HCT116 (cell line): ENCODE data around the gene ZNF33A. TPM values are rescaled to one million over a fixed set of nuclear protein-coding genes. Genes with fewer than 3 reads are reported as not detected.
"Not testable (repeated sequence)": the region's sequence is repeated elsewhere in the genome, so short reads cannot be mapped to it uniquely, and the experiment has no call there.

Experiments used
- ATAC-seq: fragments of 200-7000 bp; cut with Tn5 transposase; 2 replicates; pipeline ENCODE4 v1.9.1; 2020; ENCODE audit warnings: mild to moderate bottlenecking, moderate library complexity
- BruUV-seq: library from RNA; stranded (reverse); fragments of 400-500 nt; replicated peaks from 2 replicates; lab custom pipeline; 2021; lab: Mats Ljungman, UMichigan
- CTCF ChIA-PET: fragments of 300-600 bp; sonication (Branson Sonifier 250); formaldehyde crosslinking; loops from one replicate; lab custom pipeline; 2021; ENCODE audit warnings: antibody characterized with exemption; lab: Charles Lee
- POLR2A ChIA-PET: fragments of 300-600, 350-600 bp; sonication (Branson Sonifier 250); formaldehyde crosslinking; loops from one replicate; lab custom pipeline; 2021; ENCODE audit warnings: antibody characterized with exemption; lab: Charles Lee
- RAD21 ChIA-PET, 2 experiments: fragments of 300-600 bp; sonication (Branson Sonifier 250); formaldehyde crosslinking; loops; one replicate each; lab custom pipeline; 2023; ENCODE audit warnings: low total read pairs in 2 of 2; ENCODE audit not compliant: uncharacterized antibody in 2 of 2, unreplicated experiment in 2 of 2, low non-redundant PET in 1 of 2; lab: Charles Lee
- DNase-seq: peaks from one replicate; pipeline ENCODE4 v3.0.0-alpha.2; 2010; ENCODE audit warnings: low read depth, low spot score
- H2AFZ ChIP-seq: fragments of 200-600 bp; shearing (Covaris generic), sonication (generic); 2 replicates; pipeline ENCODE4 v1.6.1; 2017; ENCODE audit warnings: low read depth, mixed run types, mixed read lengths, antibody characterized with exemption, low read length; ENCODE audit not compliant: poor library complexity, severe bottlenecking
- H3K27ac ChIP-seq: 2 replicates; pipeline ENCODE4 v1.5.1; 2012; ENCODE audit warnings: low read depth, low read length
- H3K27me3 ChIP-seq: fragments of 200-600 bp; sonication (generic); 2 replicates; pipeline ENCODE4 v1.6.1; 2016; ENCODE audit warnings: mixed run types, low read length, mixed read lengths; ENCODE audit not compliant: insufficient read depth
- H3K36me3 ChIP-seq, 2 experiments: fragments of 200-500 bp in 1 of 2; fragments of 200-600 bp in 1 of 2; sonication (Bioruptor generic) in 1 of 2; sonication (generic) in 1 of 2; 2 replicates each; pipeline versions ENCODE4 v1.5.1 to v1.6.1; 2014 to 2016; ENCODE audit warnings: low read length in 2 of 2, inconsistent platforms in 1 of 2, mixed read lengths in 1 of 2, mixed run types in 1 of 2; ENCODE audit not compliant: insufficient read depth in 2 of 2, control insufficient read depth in 1 of 2
- H3K4me1 ChIP-seq, 2 experiments: fragments of 200-600 bp in 1 of 2; sonication (generic) in 1 of 2; 2 replicates each; pipeline versions ENCODE4 v1.5.1 to v1.6.1; 2012 to 2017; ENCODE audit warnings: low read length in 2 of 2, inconsistent platforms in 1 of 2, mild to moderate bottlenecking in 1 of 2, mixed read lengths in 1 of 2, mixed run types in 1 of 2, moderate library complexity in 1 of 2; ENCODE audit not compliant: insufficient read depth in 2 of 2, control insufficient read depth in 1 of 2
- H3K4me2 ChIP-seq: fragments of 200-600 bp; sonication (generic); 2 replicates; pipeline ENCODE4 v1.6.1; 2017; ENCODE audit warnings: mixed run types, low read length, mixed read lengths
- H3K4me3 ChIP-seq, 2 experiments: fragments of 200-600 bp in 1 of 2; sonication (generic) in 1 of 2; replicated peaks in 1 of 2; 2 replicates each; pipeline ENCODE4 v1.5.1; 2011 to 2016; ENCODE audit warnings: low read length in 2 of 2, control low read depth in 1 of 2, low read depth in 1 of 2, mild to moderate bottlenecking in 1 of 2, mixed read lengths in 1 of 2, mixed run types in 1 of 2
- H3K79me2 ChIP-seq: fragments of 200-600 bp; sonication (generic); 2 replicates; pipeline ENCODE4 v1.6.1; 2017; ENCODE audit warnings: mild to moderate bottlenecking, mixed run types, low read length, moderate library complexity, mixed read lengths; ENCODE audit not compliant: insufficient read depth
- H3K9ac ChIP-seq: fragments of 200-600 bp; sonication (generic); 2 replicates; pipeline ENCODE4 v1.6.1; 2016; ENCODE audit warnings: low read length, mixed read lengths
- H3K9me2 ChIP-seq: fragments of 200-600 bp; sonication (generic), shearing (Covaris generic); 2 replicates; pipeline ENCODE4 v1.6.1; 2017; ENCODE audit warnings: mixed run types, mild to moderate bottlenecking, moderate library complexity; ENCODE audit not compliant: insufficient read depth
- H3K9me3 ChIP-seq, 2 experiments: fragments of 200-500 bp in 1 of 2; fragments of 200-600 bp in 1 of 2; sonication (Bioruptor generic) in 1 of 2; sonication (generic) in 1 of 2; 2 replicates each; pipeline ENCODE4 v1.6.1; 2014 to 2017; ENCODE audit warnings: low read length in 2 of 2, mixed read lengths in 2 of 2, inconsistent platforms in 1 of 2, low read depth in 1 of 2, mild to moderate bottlenecking in 1 of 2, mixed run types in 1 of 2, moderate library complexity in 1 of 2; ENCODE audit not compliant: control insufficient read depth in 1 of 2, insufficient read depth in 1 of 2
- H4K20me1 ChIP-seq: fragments of 200-600 bp; sonication (generic), shearing (Covaris generic); 2 replicates; pipeline ENCODE4 v1.6.1; 2017; ENCODE audit warnings: mixed run types, mild to moderate bottlenecking, moderate library complexity; ENCODE audit not compliant: insufficient read depth
- CTCF ChIP-seq, 3 experiments: fragments of 200-600 bp in 1 of 3; sonication (generic) in 1 of 3; IDR thresholded peaks in 2 of 3; conservative IDR thresholded peaks in 1 of 3; 2 replicates each; pipeline ENCODE4 v1.5.1; 2012 to 2017; ENCODE audit warnings: low read depth in 2 of 3, low read length in 2 of 3, antibody characterized with exemption in 1 of 3, borderline replicate concordance in 1 of 3, control low read depth in 1 of 3, mild to moderate bottlenecking in 1 of 3, mixed read lengths in 1 of 3, mixed run types in 1 of 3, moderate library complexity in 1 of 3; ENCODE audit not compliant: insufficient read depth in 1 of 3
- EZH2phosphoT487 ChIP-seq: fragments of 200-600 bp; IDR thresholded peaks from 2 replicates; pipeline ENCODE4 v1.6.1; 2018; ENCODE audit warnings: antibody characterized with exemption, borderline replicate concordance
- MAX ChIP-seq: IDR thresholded peaks from 2 replicates; pipeline ENCODE4 v1.6.1; 2012
- POLR2A ChIP-seq: IDR thresholded peaks from 2 replicates; pipeline ENCODE4 v1.7.0; 2011; ENCODE audit warnings: borderline replicate concordance; ENCODE audit not compliant: insufficient read depth, insufficient read length; ENCODE audit errors: extremely low read depth
- RAD21 ChIP-seq: IDR thresholded peaks from 2 replicates; pipeline ENCODE4 v1.6.1; 2012; ENCODE audit warnings: low read depth, mild to moderate bottlenecking
- intact Hi-C: fragments of 100-400 bp; cut with micrococcal nuclease; formaldehyde crosslinking; loops from 2 replicates; pipeline ENCODE4 v1.10.0; 2022
- total RNA-seq: library from RNA; stranded (reverse); gene quantifications from one replicate; pipeline ENCODE4 v1.2.1, GENCODE V29; 2021; ENCODE audit not compliant: unreplicated experiment

The ZNF33A gene
- total RNA-seq, 1 experiment from 2014 or later = 21.2 TPM

- Histone ChIP-seq H3K79me2 (no peaks in the 10 kb centered on the region), H3K9ac (no peak overlapping the region), H3K4me2 (no peak overlapping the region)
- BruUV-seq = no TSS peak
- no peak for TF ChIP-seq POLR2A
- TF ChIP-seq, all 23 proteins: peak for 0
- Histone ChIP-seq H3K9me2 (no peaks in the 10 kb centered on the region), H2AFZ (no peak overlapping the region), H3K36me3 (no peaks in the 10 kb centered on the region), H3K4me1 (no peaks in the 10 kb centered on the region), H3K4me3 (no peak overlapping the region), H4K20me1 (no peaks in the 10 kb centered on the region), H3K9me3 (no peaks in the 10 kb centered on the region), H3K27me3 (no peaks in the 10 kb centered on the region), H3K27ac (no peak overlapping the region)
- RAD21 ChIA-PET = no interaction called here
- POLR2A ChIA-PET = no interaction called here
- intact Hi-C loops = no loop called here
- CTCF ChIA-PET = no interaction called here
- DNase-seq (no peak), ATAC-seq (no peak)
These were observed 18.8 kb upstream of the ZNF33A start for GRCh38 chr10:37991655-37992054.

- no peaks in the 10 kb centered on the region for H4K20me1 ChIP-seq
- intact Hi-C loops = no loop called here
- H3K27me3 ChIP-seq = no peaks in the 10 kb centered on the region
- no peaks in the 10 kb centered on the region for H3K36me3 ChIP-seq
- BruUV-seq = no TSS peak
- no peak overlapping the region for H3K4me2 ChIP-seq
- H3K4me1 ChIP-seq = no peaks in the 10 kb centered on the region
- no peaks in the 10 kb centered on the region for H3K9me3 ChIP-seq
- H3K9me2 ChIP-seq = no peaks in the 10 kb centered on the region
- no peak overlapping the region for H3K27ac ChIP-seq
- RAD21 ChIA-PET = no interaction called here
- H3K79me2 ChIP-seq = no peaks in the 10 kb centered on the region
- no peak for ATAC-seq
- DNase-seq = no peak
- H3K9ac ChIP-seq = no peak overlapping the region
- TF ChIP-seq EZH2phosphoT487 = no peak
- TF ChIP-seq MAX = no peak
- TF ChIP-seq RAD21 = 0 out of 2 replicates have a peak, but pooled peaks have one; percentile 15
- peak in 2 of 3 experiments; percentile 13 to 28; a peak in 1 of 6 replicates for TF ChIP-seq CTCF (IDR thresholded peaks at IDR 0.05 in 2 of 3, conservative IDR thresholded peaks at IDR 0.05 in 1 of 3; ENCODE audit: borderline replicate concordance in 1 of 3, insufficient read depth in 1 of 3, low read depth in 2 of 3, low read length in 2 of 3)
- TF ChIP-seq, all 23 proteins: peak for 2
- CTCF ChIA-PET = interaction anchor here (1.0 kb wide), 1 partner anchor 374 kb away, joined by 3 read pairs; no protein-coding TSS in a partner anchor
- H3K4me3 ChIP-seq = no peak overlapping the region
- POLR2A ChIA-PET = no interaction called here
- H2AFZ ChIP-seq = no peak overlapping the region
These were observed 18.4 kb upstream of the ZNF33A start for GRCh38 chr10:37992083-37992482.

- H3K27me3 ChIP-seq, intact Hi-C loops, RAD21 ChIA-PET, H3K9ac ChIP-seq, H4K20me1 ChIP-seq, H3K79me2 ChIP-seq, H3K4me3 ChIP-seq, H3K27ac ChIP-seq, H3K9me3 ChIP-seq, H2AFZ ChIP-seq, H3K4me1 ChIP-seq, H3K9me2 ChIP-seq, H3K4me2 ChIP-seq, H3K36me3 ChIP-seq, CTCF ChIA-PET, POLR2A ChIA-PET, DNase-seq, BruUV-seq, ATAC-seq: not testable (repeated sequence)
These were observed 11.6 kb upstream of the ZNF33A start for GRCh38 chr10:37998920-37999319.
